ENCODE results near the gene EIF1B.

The EIF1B gene

DNA sequence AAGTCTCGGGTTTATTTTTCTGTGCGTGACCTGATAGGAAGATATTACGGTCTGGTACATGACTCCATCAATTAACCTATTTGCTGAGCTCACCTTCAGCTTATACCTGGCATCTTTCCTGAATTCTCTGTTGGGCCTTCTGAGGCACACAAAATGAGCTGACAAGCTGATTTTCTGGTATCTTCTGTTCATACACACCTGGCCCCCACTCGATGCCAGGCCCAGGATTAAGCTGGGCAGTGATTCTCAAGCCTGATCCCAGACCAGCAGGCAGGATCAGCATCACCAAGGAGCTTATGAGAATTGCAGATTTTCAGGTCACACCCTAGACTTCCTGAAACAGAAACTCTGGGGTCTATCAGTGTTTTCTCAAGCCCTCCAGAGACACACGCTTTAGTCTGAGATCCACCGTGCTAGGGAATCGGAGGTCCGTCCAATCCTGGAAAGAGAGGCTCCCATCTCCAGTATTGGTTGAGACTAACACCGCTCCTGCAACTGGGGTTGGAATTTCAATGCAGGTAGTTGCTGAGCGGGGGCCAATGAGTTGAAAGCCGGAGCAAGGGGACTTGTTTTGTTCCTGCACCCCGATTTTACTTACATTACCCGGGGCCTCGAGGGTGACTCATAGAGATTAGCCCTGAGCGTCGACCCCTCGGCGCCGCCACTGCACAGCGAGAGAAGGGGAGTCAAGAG lies 636 bp upstream of the EIF1B start:
- no peak for DNase-seq (ENCODE audit: low read depth)

DNA sequence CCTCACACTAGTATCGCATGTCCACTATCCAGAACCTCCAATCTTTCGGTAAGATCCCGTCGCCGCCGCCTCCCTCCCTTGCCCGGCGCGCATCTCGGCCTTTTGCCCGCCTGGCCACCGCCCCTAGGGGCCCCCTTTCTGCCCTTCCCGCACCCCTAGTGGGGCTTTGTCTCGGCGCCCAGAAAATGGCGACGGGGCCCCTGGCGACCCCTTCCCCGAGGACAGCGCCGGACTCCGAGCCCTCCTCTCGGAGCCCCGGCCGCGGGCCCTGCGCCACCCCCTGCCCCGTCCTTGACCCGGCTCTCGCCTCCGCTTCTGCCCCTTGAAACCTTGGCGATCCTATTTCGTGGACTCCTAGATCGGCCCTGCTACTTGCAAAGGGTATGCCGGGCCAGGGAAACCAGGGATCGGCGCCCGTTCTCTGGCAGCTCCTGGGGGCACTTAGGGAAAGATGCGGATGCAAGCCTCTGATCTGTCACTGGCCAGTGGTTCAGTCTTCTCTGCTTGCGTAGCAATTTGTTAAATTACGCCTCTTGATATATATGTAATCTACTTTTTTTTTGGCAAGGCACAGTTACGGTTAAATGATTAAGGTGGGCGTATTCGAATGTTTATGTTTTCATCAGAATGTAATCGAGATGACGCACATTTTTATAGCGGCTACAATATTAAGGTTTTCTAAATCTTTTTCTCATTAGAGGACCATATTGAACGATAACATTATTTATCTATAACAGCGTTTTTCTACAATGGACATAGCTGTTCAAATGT lies 603 bp downstream of the EIF1B start:
- peak; percentile 43 for DNase-seq (ENCODE audit: low read depth)

DNA sequence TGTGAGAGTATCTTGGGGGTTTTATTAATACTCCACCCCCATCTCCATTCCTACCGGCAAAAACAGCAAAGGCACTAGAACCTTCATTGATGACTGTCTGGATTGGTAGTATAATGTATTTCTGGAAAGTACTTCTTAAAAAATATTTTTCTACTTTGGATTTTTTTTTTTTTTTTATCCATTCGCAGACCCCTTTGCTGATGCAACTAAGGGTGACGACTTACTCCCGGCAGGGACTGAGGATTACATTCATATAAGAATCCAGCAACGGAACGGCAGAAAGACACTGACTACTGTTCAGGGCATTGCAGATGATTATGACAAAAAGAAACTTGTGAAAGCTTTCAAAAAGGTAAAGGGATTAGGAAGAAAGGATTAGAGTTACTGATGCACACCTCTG lies 1.2 kb downstream of the EIF1B start:
- peak; percentile 36 for DNase-seq (ENCODE audit: low read depth)

DNA sequence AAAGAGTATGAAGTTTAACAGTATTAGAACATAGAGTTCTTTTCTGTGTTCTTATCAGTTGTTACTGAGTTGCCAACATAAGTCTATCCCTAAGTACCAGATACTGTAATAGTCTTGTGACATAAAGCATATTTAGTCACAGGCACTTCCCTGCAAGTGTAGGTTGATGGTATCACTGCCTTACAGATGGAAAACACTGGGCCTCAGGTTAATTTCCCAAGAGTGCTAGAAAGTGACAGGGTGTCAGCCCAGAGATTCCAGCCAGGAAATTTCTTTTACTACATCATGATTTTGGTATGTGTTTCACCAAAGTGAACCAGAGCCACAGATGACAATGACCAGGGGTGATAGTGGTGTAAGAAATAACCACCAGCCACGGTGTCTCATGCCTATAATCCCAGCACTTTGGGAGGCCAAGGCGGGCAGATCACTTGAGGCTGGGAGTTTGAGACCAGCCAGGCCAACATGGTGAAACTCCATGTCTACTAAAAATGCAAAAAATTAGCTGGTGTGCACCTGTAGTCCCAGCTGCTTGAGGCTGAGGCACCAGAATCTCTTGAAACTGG lies 3.2 kb downstream of the EIF1B start:
- peak; percentile 10 for DNase-seq (ENCODE audit: low read depth)

DNA sequence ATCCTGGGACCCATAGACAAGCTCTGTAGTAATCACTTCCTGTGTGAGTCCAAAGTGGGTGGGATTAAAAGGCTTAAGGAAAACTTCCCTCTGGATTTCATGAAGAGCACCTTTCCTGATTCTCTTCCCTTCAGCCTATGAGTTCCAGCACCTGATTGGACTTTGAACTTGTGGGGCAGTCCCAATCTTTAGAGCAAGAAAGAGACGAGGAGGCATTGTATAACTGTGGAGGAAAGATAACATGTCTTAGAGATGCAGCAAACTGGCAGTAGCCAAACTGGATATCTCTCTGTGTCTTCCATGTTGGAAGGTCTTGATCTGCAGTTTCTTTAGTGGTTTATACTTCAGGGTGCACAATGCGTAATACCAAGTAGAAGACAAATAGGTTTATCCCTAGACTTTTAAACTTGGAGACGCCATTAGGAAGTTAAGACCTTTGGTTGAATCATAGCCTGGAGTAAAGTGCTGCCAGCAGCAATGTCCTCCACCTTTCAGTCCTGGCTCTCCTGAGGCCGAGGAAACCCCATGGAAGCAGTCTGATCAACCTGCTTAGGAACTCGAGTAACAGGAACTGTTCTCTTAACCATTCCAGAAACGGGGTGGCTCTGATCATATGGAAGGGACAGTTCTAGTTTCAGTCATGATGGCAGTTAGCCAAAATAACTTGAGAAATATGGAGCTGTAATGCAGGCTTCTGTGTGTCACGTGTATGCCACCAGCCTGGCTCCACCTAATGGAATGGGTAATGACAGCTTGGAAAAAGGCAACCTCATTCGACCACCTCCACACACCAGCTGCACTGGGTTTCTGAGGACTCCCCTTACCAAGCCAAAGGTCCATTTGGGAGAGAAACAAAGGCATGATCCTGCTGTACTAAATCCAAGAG lies 4.7 kb downstream of the EIF1B start:
- DNase-seq (ENCODE audit: low read depth) = peak; percentile 52

DNA sequence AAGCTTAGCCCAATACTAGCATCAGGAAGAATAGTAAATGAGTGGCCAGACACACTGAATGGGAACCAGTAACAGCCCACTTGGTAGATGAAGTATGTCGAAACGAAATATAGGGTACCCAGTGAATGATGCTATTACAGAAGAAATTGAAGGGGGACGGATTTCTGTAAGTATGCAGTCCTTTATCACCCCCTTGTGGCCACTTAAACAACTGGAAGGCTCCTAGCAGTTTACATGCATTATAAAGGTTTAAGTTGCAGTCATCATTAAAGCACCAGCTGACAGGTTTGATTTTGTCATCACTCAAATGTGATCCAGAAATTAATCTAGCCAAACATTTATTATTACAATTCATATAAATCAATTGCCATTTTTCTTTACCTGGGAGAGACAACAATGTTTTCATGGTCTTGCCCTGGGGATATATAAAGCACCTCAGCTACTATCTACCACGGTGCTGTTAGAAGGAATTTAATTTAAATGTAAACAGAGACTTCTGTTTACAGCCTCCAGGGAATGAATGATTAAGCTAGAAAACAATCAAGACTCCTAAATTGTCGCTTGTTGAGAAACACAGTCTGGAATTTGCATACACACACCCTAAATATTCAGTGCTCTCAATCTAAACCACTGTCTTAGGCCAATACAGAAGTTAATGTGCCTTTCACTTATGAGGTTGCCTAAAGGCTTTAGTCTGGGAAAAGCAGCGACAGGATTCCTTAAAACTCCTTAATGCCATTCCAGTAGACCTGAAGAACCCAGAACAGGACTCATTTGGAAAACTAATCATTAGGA lies 7.8 kb downstream of the EIF1B start:
- DNase-seq (ENCODE audit: low read depth) = peak; percentile 56

DNA sequence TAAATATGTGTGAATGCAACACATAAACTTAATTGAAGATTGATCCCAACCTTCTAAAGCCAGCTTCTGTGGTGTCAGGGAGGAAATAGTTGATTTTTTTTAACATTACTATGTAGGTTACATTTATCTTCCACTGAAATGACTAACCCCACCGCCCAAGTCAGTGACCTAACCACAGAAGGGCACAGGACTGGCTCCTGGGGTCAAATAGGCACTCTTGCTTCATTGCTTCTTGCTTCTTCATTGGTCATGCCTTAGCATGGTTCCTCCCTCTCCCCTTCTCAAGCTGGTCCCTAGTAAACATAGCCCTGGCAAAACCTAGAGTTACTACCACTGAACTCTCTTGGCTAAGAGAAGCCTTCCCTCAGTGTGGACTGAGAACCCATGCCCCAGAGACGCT lies 12.3 kb downstream of the EIF1B start:
- no peak for DNase-seq (ENCODE audit: low read depth)

DNA sequence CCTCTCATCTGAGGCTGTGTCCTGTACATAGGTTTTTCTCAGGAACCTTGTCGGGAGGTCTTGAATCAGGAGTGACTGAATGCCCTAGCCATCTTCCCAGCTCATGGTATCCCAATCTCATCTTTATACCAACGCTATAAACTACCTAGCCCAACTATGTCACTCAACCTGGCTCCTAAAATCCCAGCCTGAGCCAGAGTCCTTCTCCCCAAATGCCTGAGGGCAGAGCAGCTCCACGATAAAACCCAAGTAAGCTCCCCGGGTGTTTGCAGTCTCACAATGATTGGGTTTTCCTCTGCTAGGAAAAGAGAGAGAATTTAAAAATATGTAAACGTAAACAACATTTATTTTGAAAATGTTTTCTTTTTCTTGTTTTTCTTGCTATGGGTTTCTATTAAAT lies 14.4 kb downstream of the EIF1B start:
- no peak for DNase-seq (ENCODE audit: low read depth)

DNA sequence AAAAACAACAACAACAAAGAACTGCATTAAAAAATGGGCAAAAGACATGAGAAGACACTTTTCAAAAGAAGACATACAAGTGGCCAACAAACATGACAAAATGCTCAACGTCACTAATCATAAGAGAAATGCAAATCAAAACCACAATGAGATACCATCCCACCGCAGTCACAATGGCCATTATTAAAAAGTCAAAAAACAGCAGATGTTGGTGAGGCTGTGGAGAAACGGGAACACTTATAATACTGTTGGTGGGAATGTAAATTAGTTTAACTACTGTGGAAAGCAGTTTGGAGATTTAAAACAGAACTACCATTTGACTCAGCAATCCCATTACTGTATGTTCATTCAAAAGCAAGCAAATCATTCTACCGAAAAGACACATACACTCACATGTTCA lies 15.1 kb downstream of the EIF1B start:
- no peak for DNase-seq (ENCODE audit: low read depth)

DNA sequence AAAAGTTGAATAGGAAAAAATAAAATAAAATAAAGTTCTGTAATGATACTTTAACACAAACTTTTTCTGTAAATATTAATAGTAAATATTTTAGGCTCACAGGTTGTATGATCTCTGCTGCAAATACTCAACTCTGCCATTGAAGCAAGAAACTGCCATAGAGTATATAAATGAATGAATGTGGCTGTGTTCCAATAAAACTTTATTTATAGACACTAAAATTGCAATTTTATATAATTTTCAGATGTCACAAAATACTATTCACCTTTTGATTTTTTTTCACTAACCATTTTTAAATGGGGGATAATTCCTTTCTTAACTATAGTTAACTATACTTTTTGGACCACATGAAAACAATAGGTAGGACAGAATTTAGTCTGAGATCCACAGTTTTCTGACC lies 16.0 kb downstream of the EIF1B start:
- DNase-seq (ENCODE audit: low read depth) = no peak

DNA sequence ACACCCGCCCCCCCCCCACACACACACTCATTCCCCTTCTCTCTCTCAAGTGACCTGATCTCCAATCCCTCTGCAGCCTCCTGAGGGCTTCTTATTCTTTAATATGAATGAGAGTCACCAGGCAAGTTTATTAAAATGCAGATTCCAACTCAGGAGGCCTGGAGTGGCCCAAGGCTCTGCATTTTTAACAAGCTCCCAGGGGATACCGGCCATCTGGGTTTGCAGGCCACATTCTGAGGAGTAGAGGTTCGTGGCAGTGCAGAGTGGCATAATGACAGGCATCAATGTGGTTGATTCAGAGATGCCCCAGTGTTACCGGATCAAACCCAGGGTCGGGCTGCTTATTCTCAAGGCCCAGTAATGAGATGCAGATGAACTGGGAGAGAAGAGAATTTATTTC lies 18.9 kb downstream of the EIF1B start:
- no peak for DNase-seq (ENCODE audit: low read depth)

DNA sequence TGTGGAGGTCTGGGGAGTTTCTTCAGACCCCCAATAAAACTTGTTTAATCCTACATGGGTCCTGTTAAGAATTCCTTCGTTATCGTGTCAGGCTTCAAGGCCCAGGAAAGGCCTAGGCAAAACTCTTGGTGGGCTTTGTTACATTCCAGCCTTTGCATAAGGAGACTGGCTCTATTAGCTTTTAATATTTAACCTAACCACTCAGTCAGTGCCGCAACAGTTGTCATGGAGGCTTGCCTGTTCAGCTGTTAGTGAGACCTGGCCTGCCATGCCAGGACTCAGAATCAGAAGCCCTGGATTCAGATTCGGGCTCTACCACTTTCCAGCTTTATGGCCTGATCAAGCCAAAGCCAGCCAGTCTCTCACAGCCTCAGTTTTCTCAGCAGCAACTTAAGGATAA lies 19.6 kb downstream of the EIF1B start:
- DNase-seq (ENCODE audit: low read depth) = no peak

DNA sequence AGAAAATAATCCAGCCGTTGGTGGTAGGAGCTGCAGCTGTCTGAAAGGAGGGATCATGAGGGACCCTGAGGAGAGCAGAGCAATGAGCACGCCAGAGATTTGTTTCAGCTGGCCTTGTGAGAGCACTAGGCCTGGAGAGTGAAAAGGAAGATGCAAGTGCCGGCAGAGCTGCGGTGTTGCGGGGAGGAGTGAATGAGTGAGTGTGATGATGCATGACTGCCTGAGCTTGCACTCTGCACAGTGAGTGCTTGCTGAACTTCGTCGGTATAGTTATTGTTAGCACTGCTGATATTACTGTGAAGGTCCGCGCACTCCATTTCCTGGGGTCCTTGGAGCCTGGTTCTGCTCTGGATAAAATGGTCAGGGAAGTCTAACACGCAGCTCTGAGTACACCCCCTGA lies 23.2 kb downstream of the EIF1B start:
- no peak for DNase-seq (ENCODE audit: low read depth)

DNA sequence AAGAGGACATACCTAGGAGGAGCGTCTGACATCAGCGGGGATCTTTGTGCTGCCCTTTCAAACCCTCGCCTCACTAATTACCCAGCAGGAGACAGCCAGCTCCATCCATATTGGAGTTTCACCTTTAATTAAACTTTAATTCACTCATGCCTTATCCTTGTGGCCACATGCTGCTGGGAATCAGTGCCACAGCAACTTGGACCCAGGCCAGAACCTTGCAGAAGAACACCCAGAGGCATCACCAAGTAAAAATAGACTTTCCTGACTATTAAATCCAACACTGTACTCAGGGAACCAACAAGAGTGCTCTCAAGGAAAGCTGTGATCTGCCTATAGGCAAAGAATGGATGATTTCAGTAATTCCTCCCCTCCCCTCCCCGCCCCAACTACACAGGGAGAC lies 23.9 kb downstream of the EIF1B start:
- no peak for DNase-seq (ENCODE audit: low read depth)

DNA sequence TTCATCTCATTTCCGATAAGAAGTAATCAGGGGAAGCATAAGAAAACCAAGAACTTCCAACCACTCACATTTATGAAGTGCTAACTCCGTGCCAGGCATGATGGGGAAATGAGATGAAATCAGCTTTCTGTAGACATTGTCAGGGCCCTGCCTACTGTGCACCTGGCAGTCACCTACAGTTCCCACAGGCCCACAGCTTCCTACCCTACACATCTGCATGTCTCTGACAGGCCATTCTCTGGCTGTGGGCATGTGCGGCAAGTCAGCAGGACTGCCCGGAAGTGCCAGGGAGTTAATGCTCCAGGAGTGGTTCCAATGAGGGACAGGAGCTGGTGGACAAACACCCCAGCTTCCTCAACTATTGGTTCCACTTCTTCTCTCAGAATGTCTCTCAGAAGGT lies 24.3 kb downstream of the EIF1B start:
- DNase-seq (ENCODE audit: low read depth) = no peak

DNA sequence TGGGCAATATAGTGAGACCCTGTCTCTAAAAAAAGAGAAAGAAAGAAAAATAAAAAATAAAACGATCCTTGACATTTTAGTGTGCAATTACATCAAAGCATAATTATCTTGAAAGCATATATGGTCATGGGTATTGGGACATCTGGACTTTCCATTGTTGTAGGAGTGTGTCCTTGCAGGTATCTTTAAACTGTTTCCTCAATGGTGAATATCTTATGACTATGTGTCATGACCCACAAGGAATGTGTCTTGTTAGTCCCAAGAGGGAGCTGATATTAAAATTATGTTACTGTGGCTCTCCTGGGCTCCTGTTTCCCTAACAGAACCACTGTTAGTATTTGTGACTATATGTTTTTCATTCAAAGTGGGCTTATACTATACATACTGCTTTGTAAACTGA lies 26.6 kb downstream of the EIF1B start:
- no peak for DNase-seq (ENCODE audit: low read depth)

DNA sequence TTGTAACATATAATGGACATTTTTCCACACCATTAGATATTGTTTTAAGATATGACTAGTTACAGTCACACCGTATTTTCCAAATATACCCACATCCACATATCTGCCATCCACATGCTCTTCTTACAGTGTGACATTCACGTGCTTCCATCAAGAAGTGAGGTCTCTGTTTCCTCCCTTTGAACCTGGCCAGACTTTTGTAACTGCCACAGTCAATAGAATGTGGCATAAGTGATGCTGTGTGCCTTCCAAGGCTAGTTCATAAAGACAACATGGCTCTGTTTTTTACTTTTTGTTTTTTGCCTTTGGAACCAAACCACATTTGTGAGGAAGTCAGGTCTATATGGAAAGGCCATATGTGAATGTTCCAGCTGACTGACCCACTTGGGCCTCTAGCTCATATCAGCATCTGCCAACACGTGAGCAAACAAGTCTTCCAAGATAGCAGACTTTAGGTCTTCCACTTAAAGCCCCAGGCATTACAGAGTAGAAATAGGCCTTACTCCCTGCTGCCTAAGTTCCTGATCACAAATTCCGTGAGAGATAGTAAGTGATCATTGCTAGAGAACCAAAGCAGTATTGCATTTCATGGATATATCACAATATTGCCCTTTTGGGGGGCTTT lies 27.1 kb downstream of the EIF1B start:
- no peak for DNase-seq (ENCODE audit: low read depth)

DNA sequence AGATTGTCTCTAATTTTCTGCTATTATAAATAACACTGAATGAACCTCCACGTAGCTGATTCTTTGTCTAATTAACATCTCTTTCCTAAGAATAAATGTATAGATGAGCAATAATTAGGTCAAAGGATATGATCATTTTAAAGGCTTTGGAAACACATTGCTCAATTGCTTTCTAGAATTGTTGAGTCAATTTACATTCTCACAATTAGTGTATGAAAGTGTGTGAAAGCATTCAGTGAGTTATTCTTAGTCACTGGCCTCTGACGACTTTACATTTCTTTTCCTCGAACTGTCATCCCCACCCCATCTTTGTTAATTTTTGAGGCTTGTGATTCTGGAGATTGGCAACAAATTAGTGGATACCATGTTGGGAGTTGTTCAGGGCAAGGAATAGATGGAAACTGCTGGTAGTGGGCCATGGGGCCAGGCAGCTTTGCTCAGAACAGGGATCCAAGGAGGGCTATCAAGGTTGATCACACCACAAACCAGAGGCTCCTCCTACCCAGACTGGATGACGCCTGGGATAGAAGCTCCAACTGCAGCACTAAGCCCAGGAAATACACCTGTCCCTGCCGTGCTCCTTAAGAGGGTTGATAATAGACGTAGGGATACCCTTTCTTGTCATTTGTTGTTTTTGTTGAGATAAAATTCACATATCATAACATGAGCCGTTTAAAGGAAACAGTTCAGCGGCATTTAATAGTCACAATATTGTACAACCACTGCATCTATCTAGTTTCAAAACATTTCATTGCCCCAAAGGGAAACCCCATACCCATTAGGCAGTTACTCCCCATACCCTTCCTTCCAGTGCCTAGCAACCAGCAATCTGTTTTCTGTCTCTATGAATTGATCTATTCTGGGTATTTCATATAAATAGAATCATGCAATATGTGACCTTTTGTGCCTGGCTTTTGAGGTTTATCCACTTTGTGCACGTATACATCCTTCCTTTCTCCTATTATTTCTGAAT lies 27.9 kb downstream of the EIF1B start:
- no peak for DNase-seq (ENCODE audit: low read depth)

DNA sequence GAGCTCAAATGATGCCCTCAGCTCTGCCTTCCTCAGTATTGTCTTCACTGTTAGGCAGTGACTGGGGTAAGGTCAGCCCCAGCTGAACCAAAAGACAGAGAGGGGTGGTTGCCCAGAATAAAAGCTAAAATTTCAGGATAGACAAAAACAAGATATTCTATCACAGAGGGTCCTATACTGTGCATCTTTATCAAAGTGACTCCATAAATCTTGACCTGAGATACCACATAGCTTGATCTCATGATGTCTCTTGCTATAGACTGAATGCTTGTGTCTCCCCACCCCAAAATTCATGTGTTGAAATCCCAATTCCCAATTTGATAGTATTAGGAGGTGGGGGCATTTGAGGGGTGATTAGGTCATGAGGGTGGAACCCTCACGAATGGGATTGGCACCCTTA lies 30.4 kb downstream of the EIF1B start:
- DNase-seq (ENCODE audit: low read depth) = no peak

DNA sequence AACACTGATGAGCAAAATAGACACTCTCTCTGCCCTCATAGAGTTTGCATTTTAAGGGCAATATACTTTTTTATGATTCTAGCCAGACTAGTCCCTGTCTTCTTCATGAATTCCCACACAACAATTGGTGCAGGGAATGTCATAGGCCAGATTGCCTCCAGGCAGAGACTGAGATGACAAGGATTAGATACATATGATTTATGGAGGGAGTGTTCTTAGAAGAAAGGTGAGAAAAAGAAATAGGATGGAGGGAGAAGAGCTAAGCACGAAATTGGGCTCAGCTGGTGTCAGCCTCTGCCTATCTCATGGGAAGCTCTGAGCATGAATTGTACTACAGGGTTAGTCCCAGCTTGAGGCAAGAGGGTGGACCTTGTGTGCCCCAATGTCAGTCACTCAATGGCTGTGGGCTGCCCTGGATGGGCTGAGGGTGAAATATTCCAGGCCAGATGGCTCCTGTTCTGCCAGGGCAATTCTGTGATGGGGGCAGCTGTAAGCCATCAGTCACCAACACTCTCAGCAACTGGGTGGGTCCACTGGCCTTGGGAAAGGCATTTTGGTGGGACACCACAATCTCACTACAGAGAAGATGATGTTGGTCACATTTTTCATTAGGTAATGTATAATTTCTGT lies 31.1 kb downstream of the EIF1B start:
- DNase-seq (ENCODE audit: low read depth) = no peak
